Colon (tissue), 2 donors: ENCODE results near the gene TRMT61A.

Experiments used
- FAIRE-seq: peaks from 2 replicates; lab custom pipeline; 2012; peaks lifted over from hg19 to GRCh38; lab: Jason Lieb, UNC
- donor health status: control.
- donor health status: control.

Gene TRMT61A

GRCh38 chr14:103547455-103547940 lies 18.5 kb downstream of the TRMT61A start:
- FAIRE-seq: no peak

GRCh38 chr14:103547941-103548462 lies 19.0 kb downstream of the TRMT61A start:
- FAIRE-seq: no peak

- FAIRE-seq: no peak
Measured at GRCh38 chr14:103548463-103549351, 19.7 kb downstream of the TRMT61A start.

GRCh38 chr14:103549361-103550311 lies 20.6 kb downstream of the TRMT61A start:
- no peak for FAIRE-seq

GRCh38 chr14:103550451-103551337 lies 21.7 kb downstream of the TRMT61A start:
- no peak for FAIRE-seq

- no peak for FAIRE-seq
Measured at GRCh38 chr14:103551338-103551762, 22.4 kb downstream of the TRMT61A start.

- no peak for FAIRE-seq
Measured at GRCh38 chr14:103552011-103552845, 23.2 kb downstream of the TRMT61A start.

GRCh38 chr14:103552846-103553210 lies 23.8 kb downstream of the TRMT61A start:
- no peak for FAIRE-seq

GRCh38 chr14:103555559-103556337 lies 26.8 kb downstream of the TRMT61A start:
- FAIRE-seq: no peak

- no peak for FAIRE-seq
Measured at GRCh38 chr14:103556946-103557758, 28.2 kb downstream of the TRMT61A start.

GRCh38 chr14:103558071-103558882 lies 29.3 kb downstream of the TRMT61A start:
- no peak for FAIRE-seq

GRCh38 chr14:103559766-103560165 lies 30.8 kb downstream of the TRMT61A start:
- no peak for FAIRE-seq

- no peak for FAIRE-seq
Measured at GRCh38 chr14:103560691-103561090, 31.7 kb downstream of the TRMT61A start.

- no peak for FAIRE-seq
Measured at GRCh38 chr14:103561381-103562178, 32.6 kb downstream of the TRMT61A start.

- no peak for FAIRE-seq
Measured at GRCh38 chr14:103562179-103562428, 33.1 kb downstream of the TRMT61A start.

- no peak for FAIRE-seq
Measured at GRCh38 chr14:103562429-103563225, 33.6 kb downstream of the TRMT61A start, which contains the start of the genes BAG5 and COA8. Gene BAG5 (minus strand): TSS chr14:103562657. CDS start chr14:103561164, 1,493 bp downstream. Gene COA8 (plus strand): TSS chr14:103562960. CDS start chr14:103563002, 42 bp downstream.
